B cell (primary cell): ENCODE data around the gene PTAR1. TPM values are rescaled to one million over a fixed set of nuclear protein-coding genes. Genes with fewer than 3 reads are reported as not detected.
A peak's percentile ranks its signal among the peaks of the same experiment; 100 is the strongest.

Experiments used
- ATAC-seq: fragments of 200-7000 bp; cut with Tn5 transposase; one replicate; pipeline ENCODE4 v1.10.0; 2021; ENCODE audit warnings: low read depth, mild to moderate bottlenecking, moderate number of reproducible peaks, moderate library complexity
- CTCF ChIA-PET: fragments of 350-600 bp; sonication (Branson Sonifier 250); formaldehyde crosslinking; loops from one replicate; lab custom pipeline; 2021; ENCODE audit warnings: antibody characterized with exemption, inconsistent platforms; lab: Charles Lee
- POLR2A ChIA-PET: fragments of 350-600 bp; sonication (Branson Sonifier 250); formaldehyde crosslinking; loops from one replicate; lab custom pipeline; 2021; ENCODE audit warnings: antibody characterized with exemption; lab: Charles Lee
- DNase-seq: peaks from one replicate; pipeline ENCODE4 v3.0.0; 2013
- H2AFZ ChIP-seq: 2 replicates; pipeline ENCODE4 v1.6.1; 2012; ENCODE audit warnings: mild to moderate bottlenecking, low read depth, low read length; ENCODE audit not compliant: insufficient read depth, poor library complexity, severe bottlenecking
- H3K27ac ChIP-seq, 2 donors: 1 replicate in 1 of 2; 2 replicates in 1 of 2; pipeline ENCODE4 v1.5.1; 2012 to 2013; ENCODE audit warnings: low read length in 2 of 2, mild to moderate bottlenecking in 2 of 2, moderate library complexity in 1 of 2
- H3K27me3 ChIP-seq, 4 experiments: fragments of 200-600 bp in 1 of 4; sonication (generic) in 1 of 4; replicated peaks in 1 of 4; 1 replicate in 2 of 4; 2 replicates in 2 of 4; pipeline versions ENCODE4 v1.6.1 to v1.7.0; 2013 to 2016; ENCODE audit warnings: low read length in 3 of 4, mild to moderate bottlenecking in 2 of 4, mixed read lengths in 1 of 4, moderate library complexity in 1 of 4; ENCODE audit not compliant: insufficient read depth in 4 of 4, control insufficient read depth in 3 of 4; ENCODE audit errors: control extremely low read depth in 1 of 4
- H3K36me3 ChIP-seq, 2 experiments: replicated peaks in 1 of 2; 1 replicate in 1 of 2; 2 replicates in 1 of 2; pipeline versions ENCODE4 v1.6.1 to v1.7.1; 2013; ENCODE audit warnings: low read length in 1 of 2; ENCODE audit not compliant: insufficient read depth in 2 of 2, control insufficient read depth in 1 of 2; ENCODE audit errors: control extremely low read depth in 1 of 2, extremely low read depth in 1 of 2
- H3K4me1 ChIP-seq, 2 donors: fragments of 200-600 bp in 1 of 2; sonication (generic) in 1 of 2; 1 replicate in 1 of 2; 2 replicates in 1 of 2; pipeline versions ENCODE4 v1.5.1 to v1.6.1; 2013 to 2017; ENCODE audit warnings: low read length in 2 of 2; ENCODE audit not compliant: control insufficient read depth in 2 of 2, insufficient read depth in 2 of 2
- H3K4me2 ChIP-seq: replicated peaks from 2 replicates; pipeline ENCODE3; 2012; ENCODE audit warnings: mild to moderate bottlenecking, low read depth, low read length; ENCODE audit not compliant: poor library complexity, severe bottlenecking
- H3K4me3 ChIP-seq, 5 experiments: fragments of 200-600 bp in 1 of 5; sonication (generic) in 1 of 5; 1 replicate in 3 of 5; 2 replicates in 2 of 5; pipeline versions ENCODE4 v1.5.1 to v1.7.0; 2011 to 2016; ENCODE audit warnings: low read length in 4 of 5, mild to moderate bottlenecking in 4 of 5, low read depth in 2 of 5, control low read depth in 1 of 5, moderate library complexity in 1 of 5; ENCODE audit not compliant: insufficient read depth in 1 of 5; ENCODE audit errors: control extremely low read depth in 1 of 5, extremely low read depth in 1 of 5
- H3K79me2 ChIP-seq: fragments of 200-600 bp; sonication (generic); one replicate; pipeline ENCODE4 v1.6.0; 2016; ENCODE audit warnings: low read length; ENCODE audit not compliant: control insufficient read depth, insufficient read depth
- H3K9ac ChIP-seq: fragments of 200-600 bp; sonication (generic); 2 replicates; pipeline ENCODE4 v1.6.1; 2017; ENCODE audit warnings: mild to moderate bottlenecking, low read length, moderate library complexity
- H3K9me3 ChIP-seq, 3 donors: one replicate each; pipeline versions ENCODE4 v1.6.1 to v1.7.1; 2013; ENCODE audit warnings: low read length in 2 of 3; ENCODE audit not compliant: control insufficient read depth in 2 of 3, insufficient read depth in 1 of 3; ENCODE audit errors: control extremely low read depth in 1 of 3
- H4K20me1 ChIP-seq: 2 replicates; pipeline ENCODE4 v1.6.0; 2012; ENCODE audit warnings: mild to moderate bottlenecking, low read length; ENCODE audit not compliant: insufficient read depth, control insufficient read depth, poor library complexity, severe bottlenecking
- H3K27ac Mint-ChIP-seq: one replicate; pipeline ENCODE4 v1.8.0; 2021; ENCODE audit warnings: mixed read lengths
- H3K27me3 Mint-ChIP-seq: one replicate; pipeline ENCODE4 v1.8.0; 2021; ENCODE audit warnings: mixed read lengths
- H3K4me1 Mint-ChIP-seq: one replicate; pipeline ENCODE4 v1.8.0; 2021; ENCODE audit warnings: mixed read lengths
- H3K4me3 Mint-ChIP-seq: one replicate; pipeline ENCODE4 v1.8.0; 2021; ENCODE audit warnings: mixed read lengths
- H3K9me3 Mint-ChIP-seq: one replicate; pipeline ENCODE4 v1.8.0; 2022; ENCODE audit warnings: mixed read lengths; ENCODE audit not compliant: insufficient read depth
- EZH2 ChIP-seq: IDR thresholded peaks from 2 replicates; pipeline ENCODE4 v1.6.1; 2012; ENCODE audit warnings: borderline replicate concordance, low read depth, mild to moderate bottlenecking, moderate library complexity, low read length; ENCODE audit not compliant: insufficient read depth, poor library complexity, severe bottlenecking
- WGBS: methylation state at CpG from one replicate; pipeline ENCODE4 v1.1.5; 2013; ENCODE audit warnings: missing lambda C conversion rate; ENCODE audit not compliant: insufficient coverage; 5-methylcytosine and 5-hydroxymethylcytosine counted together
- intact Hi-C: fragments of 100-400 bp; cut with micrococcal nuclease; formaldehyde crosslinking; loops from one replicate; pipeline ENCODE4 v1.10.0; 2022
- polyA minus RNA-seq: library from RNA; depleted of rRNA, polyadenylated mRNA; stranded (reverse); fragments of >200 nt; gene quantifications from 2 replicates; pipeline ENCODE4 v1.2.3, GENCODE V29; 2012
- polyA plus RNA-seq: library from polyadenylated mRNA; depleted of rRNA; stranded (reverse); fragments of >200 nt; gene quantifications from 2 replicates; pipeline ENCODE4 v1.2.3, GENCODE V29; 2012
- total RNA-seq, 2 donors: library from RNA; stranded (reverse); fragments of 120-200 nt in 1 of 2; gene quantifications; 1 replicate in 1 of 2; 2 replicates in 1 of 2; pipeline versions ENCODE4 v1.2.3 to v1.2.4, GENCODE V29; 2013 to 2022
- TF ChIP-seq, protein P1 (sequence below): fragments of 200-600 bp; IDR thresholded peaks from one replicate; pipeline ENCODE4 v1.8.0; 2022; ENCODE audit warnings: antibody characterized with exemption, mild to moderate bottlenecking

PTAR1 gene, protein sequence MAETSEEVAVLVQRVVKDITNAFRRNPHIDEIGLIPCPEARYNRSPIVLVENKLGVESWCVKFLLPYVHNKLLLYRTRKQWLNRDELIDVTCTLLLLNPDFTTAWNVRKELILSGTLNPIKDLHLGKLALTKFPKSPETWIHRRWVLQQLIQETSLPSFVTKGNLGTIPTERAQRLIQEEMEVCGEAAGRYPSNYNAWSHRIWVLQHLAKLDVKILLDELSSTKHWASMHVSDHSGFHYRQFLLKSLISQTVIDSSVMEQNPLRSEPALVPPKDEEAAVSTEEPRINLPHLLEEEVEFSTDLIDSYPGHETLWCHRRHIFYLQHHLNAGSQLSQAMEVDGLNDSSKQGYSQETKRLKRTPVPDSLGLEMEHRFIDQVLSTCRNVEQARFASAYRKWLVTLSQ
- total RNA-seq (72.1 and 82.7 TPM in 2 replicates), polyA plus RNA-seq (20.5 and 23.7 TPM in 2 replicates), polyA minus RNA-seq (36.0 and 56.3 TPM in 2 replicates)
- total RNA-seq (2013), result 74.8 TPM

DNA sequence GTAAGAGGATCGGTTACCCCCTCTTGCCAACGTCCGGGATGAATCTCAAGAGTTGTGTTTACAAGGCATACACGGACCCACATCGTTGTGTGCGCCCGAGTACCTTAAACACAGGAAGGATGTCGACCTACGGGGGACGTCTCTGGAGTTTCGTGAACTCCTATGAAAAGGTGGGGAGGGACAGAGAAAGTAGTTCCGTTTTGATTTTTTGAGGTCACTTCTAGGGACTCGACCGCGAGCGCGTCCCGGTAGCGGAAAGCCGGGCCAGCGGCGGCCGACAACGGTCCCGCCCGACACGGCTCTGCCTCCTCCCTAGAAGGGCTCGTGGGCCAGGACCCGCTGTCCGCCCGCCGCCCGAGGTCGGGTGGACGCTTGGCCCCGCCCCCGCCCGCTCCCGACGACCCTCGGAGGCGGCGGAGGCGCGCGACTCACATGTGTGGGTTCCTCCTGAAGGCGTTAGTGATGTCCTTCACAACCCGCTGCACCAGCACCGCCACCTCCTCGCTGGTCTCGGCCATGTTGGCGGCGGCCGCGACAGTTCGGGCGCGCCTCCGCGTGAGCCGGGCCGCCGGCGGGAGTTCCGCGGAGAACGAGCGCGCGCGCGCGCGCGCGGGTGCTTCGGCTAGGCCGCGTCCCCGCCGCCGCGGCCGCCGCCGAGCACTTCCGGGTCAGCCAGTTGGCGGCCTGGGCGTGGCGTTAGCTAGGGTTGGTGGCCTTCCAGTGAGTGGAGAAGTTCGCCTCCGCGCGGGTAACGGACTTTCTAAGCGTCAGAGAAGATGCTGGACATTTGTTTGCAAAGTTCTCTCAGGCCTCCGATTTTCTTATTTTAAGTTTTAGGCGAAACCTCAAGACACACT is at the start of gene PTAR1:
TSS of gene PTAR1 (minus strand) at position 591 of the 857 bp plus-strand sequence. CDS start at position 518, 73 bp downstream.
- peak within 1 kb of the TSS; percentile 80 for H3K4me2 ChIP-seq
- H3K36me3 ChIP-seq, result peaks cover 0 to 5% of the 10 kb centered on the region in 2 experiments
- intact Hi-C loops, result loop anchor here (1.0 to 5.0 kb wide), 3 partner anchors 499 to 1182 kb away; partner anchors contain the start of genes KLF9 and SMC5
- H3K79me2 ChIP-seq, result peaks cover 45% of the 10 kb centered on the region
- H4K20me1 ChIP-seq, result peaks cover 26% of the 10 kb centered on the region
- no peaks in the 10 kb centered on the region for H3K27me3 Mint-ChIP-seq
- peak; percentile 95 for DNase-seq
- H3K9ac ChIP-seq, result peak within 1 kb of the TSS; percentile 92
- peaks cover 26% of the 10 kb centered on the region for H3K4me1 Mint-ChIP-seq
- H3K4me1 ChIP-seq, result peaks cover 12 to 13% of the 10 kb centered on the region in 2 donors
- POLR2A ChIA-PET, result no interaction called here
- H3K4me3 ChIP-seq, result peak within 1 kb of the TSS; percentile 84 to 90 (median 89)
- H2AFZ ChIP-seq, result peak within 1 kb of the TSS; percentile 97
- H3K4me3 Mint-ChIP-seq, result peak within 1 kb of the TSS; percentile 97
- WGBS, result under 1% methylated on average over 97 of the region's 98 CpGs
- H3K9me3 Mint-ChIP-seq, result no peaks in the 10 kb centered on the region
- H3K27me3 ChIP-seq, result no peaks in the 10 kb centered on the region
- H3K9me3 ChIP-seq, result peaks cover 0 to 9% (median 0%) of the 10 kb centered on the region in 3 donors
- CTCF ChIA-PET, result no interaction called here
- no peak for TF ChIP-seq EZH2
- TF ChIP-seq, protein P1, sequence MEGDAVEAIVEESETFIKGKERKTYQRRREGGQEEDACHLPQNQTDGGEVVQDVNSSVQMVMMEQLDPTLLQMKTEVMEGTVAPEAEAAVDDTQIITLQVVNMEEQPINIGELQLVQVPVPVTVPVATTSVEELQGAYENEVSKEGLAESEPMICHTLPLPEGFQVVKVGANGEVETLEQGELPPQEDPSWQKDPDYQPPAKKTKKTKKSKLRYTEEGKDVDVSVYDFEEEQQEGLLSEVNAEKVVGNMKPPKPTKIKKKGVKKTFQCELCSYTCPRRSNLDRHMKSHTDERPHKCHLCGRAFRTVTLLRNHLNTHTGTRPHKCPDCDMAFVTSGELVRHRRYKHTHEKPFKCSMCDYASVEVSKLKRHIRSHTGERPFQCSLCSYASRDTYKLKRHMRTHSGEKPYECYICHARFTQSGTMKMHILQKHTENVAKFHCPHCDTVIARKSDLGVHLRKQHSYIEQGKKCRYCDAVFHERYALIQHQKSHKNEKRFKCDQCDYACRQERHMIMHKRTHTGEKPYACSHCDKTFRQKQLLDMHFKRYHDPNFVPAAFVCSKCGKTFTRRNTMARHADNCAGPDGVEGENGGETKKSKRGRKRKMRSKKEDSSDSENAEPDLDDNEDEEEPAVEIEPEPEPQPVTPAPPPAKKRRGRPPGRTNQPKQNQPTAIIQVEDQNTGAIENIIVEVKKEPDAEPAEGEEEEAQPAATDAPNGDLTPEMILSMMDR, result no peak
- H3K27ac Mint-ChIP-seq, result peak within 1 kb of the TSS; percentile 97
- peak within 1 kb of the TSS; percentile 77 to 94 for H3K27ac ChIP-seq
- ATAC-seq, result peak; percentile 86
